Adrenal gland (tissue), 12 donors: ENCODE data around the gene PCDH9. TPM values are rescaled to one million over a fixed set of nuclear protein-coding genes. Genes with fewer than 3 reads are reported as not detected.

Experiments used
- DNase-seq, 7 donors: peaks; one replicate each; pipeline ENCODE4 v3.0.0-alpha.2; 2019 to 2020
- H3K27ac ChIP-seq, 5 donors: fragments of 200-600 bp; sonication (generic) in 4 of 5; 1 replicate in 3 of 5; 2 replicates in 2 of 5; pipeline versions ENCODE4 v1.5.1 to v1.8.0; 2016 to 2020; ENCODE audit warnings: mild to moderate bottlenecking in 1 of 5
- H3K27me3 ChIP-seq: fragments of 200-600 bp; 2 replicates; pipeline ENCODE4 v1.8.0; 2021
- H3K36me3 ChIP-seq, 2 donors: fragments of 200-600 bp; replicated peaks in 1 of 2; 1 replicate in 1 of 2; 2 replicates in 1 of 2; pipeline versions ENCODE4 v1.5.1 to v1.8.0; 2018 to 2022
- H3K4me1 ChIP-seq, 2 donors: fragments of 200-600 bp; replicated peaks in 1 of 2; 1 replicate in 1 of 2; 2 replicates in 1 of 2; pipeline versions ENCODE4 v1.5.1 to v1.8.0; 2018 to 2021
- H3K4me3 ChIP-seq, 4 donors: fragments of 200-600 bp; sonication (generic) in 3 of 4; one replicate each; pipeline ENCODE4 v1.5.1; 2016 to 2018
- H3K9me3 ChIP-seq, 3 donors: fragments of 200-600 bp; sonication (generic) in 1 of 3; replicated peaks in 1 of 3; 1 replicate in 2 of 3; 2 replicates in 1 of 3; pipeline versions ENCODE4 v1.5.1 to v1.8.0; 2016 to 2021
- POLR2A ChIP-seq, 2 donors: fragments of 450-650 bp; IDR thresholded peaks; one replicate each; pipeline ENCODE4 v1.6.1; 2017; ENCODE audit warnings: antibody characterized with exemption in 2 of 2, mild to moderate bottlenecking in 2 of 2, moderate library complexity in 1 of 2
- WGBS, 4 donors: extraction: QIAGEN DNeasy Blood & Tissue Kit in 2 of 4; methylation state at CpG; one replicate each; pipeline versions ENCODE4 v1.1.5 to v1.1.7; 2013 to 2017; 5-methylcytosine and 5-hydroxymethylcytosine counted together
- intact Hi-C, 2 donors: fragments of 100-400 bp; cut with DNase I; formaldehyde crosslinking; loops; one replicate each; pipeline versions ENCODE4 v1.14.1 to v1.15.0; 2022 to 2023
- polyA plus RNA-seq, 3 donors: library from polyadenylated mRNA; stranded (reverse); fragments of 200-250 nt in 2 of 3; fragments of 350-450 nt in 1 of 3; fragmentation: Illumina TruSeq in 1 of 3; extraction: RNeasy Lipid Tissue Mini Kit (QIAGEN cat#74804) in 1 of 3; gene quantifications; one replicate each; pipeline ENCODE4 v1.2.3, GENCODE V29; 2013 to 2014
- total RNA-seq, 9 donors: library from RNA; depleted of rRNA in 4 of 9; stranded (reverse); fragments of >200 nt in 4 of 9; fragments of 120-200 nt in 1 of 9; fragmentation: NEBNext Ultra II Directional in 1 of 9; extraction: Animal tissue kit (Norgen Biotek cat#: 25700) in 1 of 9; gene quantifications; one replicate each; pipeline versions ENCODE4 v1.1.0 to v1.2.4, GENCODE V29; 2013 to 2023
- TF ChIP-seq, protein P1 (sequence below), 6 experiments: fragments of 450-650 bp in 4 of 6; fragments of 200-600 bp in 2 of 6; sonication (generic) in 1 of 6; IDR thresholded peaks; 1 replicate in 5 of 6; 2 replicates in 1 of 6; pipeline versions ENCODE4 v1.5.1 to v1.8.0; 2016 to 2021; ENCODE audit warnings: antibody characterized with exemption in 6 of 6, mild to moderate bottlenecking in 2 of 6, moderate library complexity in 1 of 6
- donor health status: healthy with polysubstance abuse.
- donor health status: Bipolar disorder and iron deficiency.
- donor health status: DM: yes; HTN: yes; CAD: no.
- donor health status: DM: no; HTN: no; CAD: no.
- donor health status: DM: no; HTN: no; CAD: no.
- donor health status: DM: yes; HTN: yes; CAD: no.

Gene PCDH9
- total and polyA plus RNA-seq, 12 donors: 0.71 to 10.9 (median 3.6) TPM

- no peak for DNase-seq
- Histone ChIP-seq H3K4me3 (no peak overlapping the region), H3K36me3 (no peaks in the 10 kb centered on the region), H3K27me3 (no peaks in the 10 kb centered on the region), H3K27ac (no peak overlapping the region), H3K9me3 (no peaks in the 10 kb centered on the region), H3K4me1 (no peaks in the 10 kb centered on the region)
- TF ChIP-seq, protein P1, sequence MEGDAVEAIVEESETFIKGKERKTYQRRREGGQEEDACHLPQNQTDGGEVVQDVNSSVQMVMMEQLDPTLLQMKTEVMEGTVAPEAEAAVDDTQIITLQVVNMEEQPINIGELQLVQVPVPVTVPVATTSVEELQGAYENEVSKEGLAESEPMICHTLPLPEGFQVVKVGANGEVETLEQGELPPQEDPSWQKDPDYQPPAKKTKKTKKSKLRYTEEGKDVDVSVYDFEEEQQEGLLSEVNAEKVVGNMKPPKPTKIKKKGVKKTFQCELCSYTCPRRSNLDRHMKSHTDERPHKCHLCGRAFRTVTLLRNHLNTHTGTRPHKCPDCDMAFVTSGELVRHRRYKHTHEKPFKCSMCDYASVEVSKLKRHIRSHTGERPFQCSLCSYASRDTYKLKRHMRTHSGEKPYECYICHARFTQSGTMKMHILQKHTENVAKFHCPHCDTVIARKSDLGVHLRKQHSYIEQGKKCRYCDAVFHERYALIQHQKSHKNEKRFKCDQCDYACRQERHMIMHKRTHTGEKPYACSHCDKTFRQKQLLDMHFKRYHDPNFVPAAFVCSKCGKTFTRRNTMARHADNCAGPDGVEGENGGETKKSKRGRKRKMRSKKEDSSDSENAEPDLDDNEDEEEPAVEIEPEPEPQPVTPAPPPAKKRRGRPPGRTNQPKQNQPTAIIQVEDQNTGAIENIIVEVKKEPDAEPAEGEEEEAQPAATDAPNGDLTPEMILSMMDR (IDR thresholded peaks at IDR 0.05): no peak
- TF ChIP-seq POLR2A (IDR thresholded peaks at IDR 0.05): no peak
- intact Hi-C loops: no loop called here
- WGBS, 4 donors: 56 to 68% (median 56%) methylated on average over 2 of the region's 2 CpGs
These were observed 82.0 kb downstream of the PCDH9 start for GRCh38 chr13:67148161-67148571.

DNA sequence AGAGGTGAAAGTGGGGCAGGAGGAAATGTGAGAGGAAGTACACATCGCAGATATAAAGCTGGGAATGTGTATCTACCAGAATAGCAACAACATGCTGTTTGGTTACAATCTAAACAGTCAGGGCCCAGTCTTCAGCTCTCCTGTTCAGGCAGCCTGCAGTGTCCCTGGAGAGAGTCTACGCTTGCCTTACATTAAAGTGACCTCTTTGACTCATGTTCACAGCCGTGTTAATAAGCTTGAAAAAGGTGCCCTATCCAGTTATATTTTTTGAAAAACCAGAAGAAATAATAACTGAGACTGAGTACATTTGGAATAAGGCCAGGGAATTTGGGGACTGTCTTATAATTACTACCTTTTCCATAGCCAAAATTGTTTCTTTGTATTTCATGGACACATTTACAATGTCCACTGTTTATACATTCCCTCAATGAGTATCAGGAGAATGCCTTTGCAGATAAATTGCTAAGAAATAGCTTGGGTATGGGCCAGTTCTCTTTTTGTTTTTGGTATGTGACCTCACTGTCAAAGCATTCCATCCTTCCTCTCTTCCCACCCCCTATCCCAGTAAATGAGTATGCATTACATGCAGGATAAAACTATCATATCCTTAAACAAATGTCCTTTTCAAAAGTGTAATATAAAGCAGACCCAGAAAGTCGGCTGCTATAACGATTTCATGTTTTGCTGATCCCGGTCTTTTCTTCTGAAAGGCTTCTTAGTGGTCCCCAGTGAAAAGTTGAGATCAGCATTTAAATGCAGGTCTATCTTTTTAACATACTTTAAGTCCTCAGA is 82.6 kb downstream of the PCDH9 start:
- intact Hi-C loops: no loop called here
- no peaks in the 10 kb centered on the region for H3K36me3 ChIP-seq
- peak overlapping the region in 1 of 5 donors; percentile 9 for H3K27ac ChIP-seq
- DNase-seq: no peak
- TF ChIP-seq, protein P1 (IDR thresholded peaks at IDR 0.05): no peak
- no peak for TF ChIP-seq POLR2A (IDR thresholded peaks at IDR 0.05)
- H3K4me3 ChIP-seq: no peak overlapping the region
- H3K27me3 ChIP-seq: no peaks in the 10 kb centered on the region
- 52 to 60% (median 53%) methylated on average over 6 of the region's 6 CpGs for WGBS, 4 donors
- no peaks in the 10 kb centered on the region for H3K9me3 ChIP-seq
- no peaks in the 10 kb centered on the region for H3K4me1 ChIP-seq

GRCh38 chr13:67146523-67147130 is 83.5 kb downstream of the PCDH9 start:
- Histone ChIP-seq H3K4me1 (no peaks in the 10 kb centered on the region), H3K27ac (peak overlapping the region in 1 of 5 donors; percentile 9), H3K36me3 (no peaks in the 10 kb centered on the region), H3K9me3 (no peaks in the 10 kb centered on the region), H3K27me3 (no peaks in the 10 kb centered on the region), H3K4me3 (no peak overlapping the region)
- WGBS, 4 donors: 46 to 51% (median 51%) methylated on average over 4 of the region's 4 CpGs
- no peak for TF ChIP-seq POLR2A (IDR thresholded peaks at IDR 0.05)
- TF ChIP-seq, protein P1 (IDR thresholded peaks at IDR 0.05): no peak
- intact Hi-C loops: no loop called here
- no peak for DNase-seq

DNA sequence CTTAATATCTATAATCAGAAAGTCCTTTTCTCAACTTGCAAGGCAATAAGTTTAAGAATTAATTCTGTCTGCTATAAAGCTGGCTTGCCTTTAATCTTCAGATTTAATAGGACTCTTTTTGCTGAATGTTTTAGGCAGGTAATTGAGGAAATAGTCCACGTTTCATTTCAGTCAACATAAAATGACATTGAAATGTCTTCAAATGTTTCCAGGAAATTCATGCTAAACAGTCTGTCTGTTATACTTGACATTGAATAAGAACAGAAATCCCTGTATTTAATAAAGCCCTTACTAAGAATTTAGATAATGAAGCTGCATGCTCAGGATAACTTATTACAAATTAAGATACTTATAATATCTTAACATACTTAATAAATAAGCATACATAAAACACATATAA is 84.2 kb downstream of the PCDH9 start:
- TF ChIP-seq, protein P1 (IDR thresholded peaks at IDR 0.05): no peak
- no peak for TF ChIP-seq POLR2A (IDR thresholded peaks at IDR 0.05)
- no peaks in the 10 kb centered on the region for H3K9me3 ChIP-seq
- no peak for DNase-seq
- no peak overlapping the region for H3K4me3 ChIP-seq
- H3K4me1 ChIP-seq: no peaks in the 10 kb centered on the region
- WGBS, 4 donors: 14 to 30% (median 25%) methylated on average over 1 of the region's 1 CpG
- no peak overlapping the region for H3K27ac ChIP-seq
- intact Hi-C loops: no loop called here
- H3K27me3 ChIP-seq: no peaks in the 10 kb centered on the region
- H3K36me3 ChIP-seq: no peaks in the 10 kb centered on the region
